ENCODE measurements around the gene PSMA8.
"Not testable (repeated sequence)": the region's sequence is repeated elsewhere in the genome, so short reads cannot be mapped to it uniquely, and the experiment has no call there.

Gene PSMA8

GRCh38 chr18:26238718-26239117 lies 105.0 kb downstream of the PSMA8 start:
- DNase-seq: not testable (repeated sequence)

DNA sequence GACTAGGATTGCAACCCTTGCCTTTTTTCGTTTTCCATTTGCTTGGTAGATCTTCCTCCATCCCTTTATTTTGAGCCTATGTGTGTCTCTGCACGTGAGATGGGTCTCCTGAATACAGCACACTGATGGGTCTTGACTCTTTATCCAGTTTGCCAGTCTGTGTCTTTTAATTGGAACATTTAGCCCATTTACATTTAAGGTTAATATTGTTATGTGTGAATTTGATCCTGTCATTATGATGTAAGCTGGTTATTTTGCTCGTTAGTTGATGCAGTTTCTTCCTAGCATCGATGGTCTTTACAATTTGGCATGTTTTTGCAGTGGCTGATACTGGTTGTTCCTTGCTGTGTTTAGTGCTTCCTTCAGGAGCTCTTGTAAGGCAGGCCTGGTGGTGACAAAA lies 108.7 kb downstream of the PSMA8 start:
- not testable (repeated sequence) for DNase-seq

All from stimulated activated CD4-positive, alpha-beta T cell treated with anti-CD3 and anti-CD28 coated beads, Interleukin-2, amount 100 ng/mL, for 48 hours (primary cell).